ENCODE measurements around the gene WDR88.

DNA sequence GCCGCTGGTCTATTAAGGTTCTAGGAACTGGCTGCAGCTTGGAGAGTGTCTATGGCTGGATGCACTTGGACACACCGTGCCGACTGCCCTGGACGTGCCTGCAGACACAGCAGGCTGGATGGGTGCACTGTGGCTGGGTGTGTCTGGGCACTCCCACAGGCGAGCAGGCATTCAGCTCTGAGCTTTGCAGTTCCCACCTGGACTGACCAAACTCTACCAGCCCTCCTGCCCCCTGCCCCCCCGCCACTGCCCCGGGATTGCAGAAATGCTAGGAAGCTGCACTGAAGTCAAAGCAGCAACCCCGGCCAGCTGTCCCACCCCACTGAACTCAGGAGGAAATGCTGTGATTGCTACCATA, 55.2 kb downstream of the WDR88 start:
- TF ChIP-seq, protein P1, sequence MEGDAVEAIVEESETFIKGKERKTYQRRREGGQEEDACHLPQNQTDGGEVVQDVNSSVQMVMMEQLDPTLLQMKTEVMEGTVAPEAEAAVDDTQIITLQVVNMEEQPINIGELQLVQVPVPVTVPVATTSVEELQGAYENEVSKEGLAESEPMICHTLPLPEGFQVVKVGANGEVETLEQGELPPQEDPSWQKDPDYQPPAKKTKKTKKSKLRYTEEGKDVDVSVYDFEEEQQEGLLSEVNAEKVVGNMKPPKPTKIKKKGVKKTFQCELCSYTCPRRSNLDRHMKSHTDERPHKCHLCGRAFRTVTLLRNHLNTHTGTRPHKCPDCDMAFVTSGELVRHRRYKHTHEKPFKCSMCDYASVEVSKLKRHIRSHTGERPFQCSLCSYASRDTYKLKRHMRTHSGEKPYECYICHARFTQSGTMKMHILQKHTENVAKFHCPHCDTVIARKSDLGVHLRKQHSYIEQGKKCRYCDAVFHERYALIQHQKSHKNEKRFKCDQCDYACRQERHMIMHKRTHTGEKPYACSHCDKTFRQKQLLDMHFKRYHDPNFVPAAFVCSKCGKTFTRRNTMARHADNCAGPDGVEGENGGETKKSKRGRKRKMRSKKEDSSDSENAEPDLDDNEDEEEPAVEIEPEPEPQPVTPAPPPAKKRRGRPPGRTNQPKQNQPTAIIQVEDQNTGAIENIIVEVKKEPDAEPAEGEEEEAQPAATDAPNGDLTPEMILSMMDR (IDR thresholded peaks at IDR 0.05) = no peak
- no peak for TF ChIP-seq POLR2A (IDR thresholded peaks at IDR 0.05)
